Left lung (tissue), 10 donors: ENCODE data around the gene TMEM235. TPM values are rescaled to one million over a fixed set of nuclear protein-coding genes. Genes with fewer than 3 reads are reported as not detected.

Experiments
- ATAC-seq: fragments of 200-7000 bp; cut with Tn5 transposase; one replicate; pipeline ENCODE4 v1.9.1; 2020; ENCODE audit warnings: moderate library complexity
- DNase-seq, 4 donors: peaks; one replicate each; pipeline ENCODE4 v3.0.0-alpha.2; 2013 to 2020
- H3K27ac ChIP-seq, 2 donors: fragments of 200-600 bp; sonication (generic) in 1 of 2; one replicate each; pipeline versions ENCODE4 v1.5.0 to v1.8.0; 2020 to 2021
- H3K27me3 ChIP-seq, 2 donors: fragments of 200-600 bp; sonication (generic) in 1 of 2; one replicate each; pipeline versions ENCODE4 v1.5.0 to v1.8.0; 2020 to 2021
- H3K36me3 ChIP-seq, 2 donors: fragments of 200-600 bp; sonication (generic) in 1 of 2; one replicate each; pipeline versions ENCODE4 v1.5.0 to v1.8.0; 2020 to 2021
- H3K4me1 ChIP-seq, 2 donors: fragments of 200-600 bp; one replicate each; pipeline ENCODE4 v1.8.0; 2021
- H3K4me3 ChIP-seq, 2 donors: fragments of 200-600 bp; sonication (generic) in 1 of 2; one replicate each; pipeline versions ENCODE4 v1.5.0 to v1.8.0; 2020 to 2021; ENCODE audit warnings: mild to moderate bottlenecking in 1 of 2
- H3K9me3 ChIP-seq, 2 donors: fragments of 200-600 bp; sonication (generic) in 1 of 2; one replicate each; pipeline versions ENCODE4 v1.5.0 to v1.8.0; 2020 to 2021
- intact Hi-C, 2 donors: fragments of 100-400 bp; cut with DNase I; formaldehyde crosslinking; loops; one replicate each; pipeline versions ENCODE4 v1.11.2 to v1.14.2; 2022
- polyA plus RNA-seq, 6 donors: library from polyadenylated mRNA; unstranded; fragments of 120-200 nt; gene quantifications; one replicate each; pipeline ENCODE4 v1.2.1, GENCODE V29; 2013; ENCODE audit not compliant: insufficient read length in 6 of 6
- total RNA-seq, 2 donors: library from RNA; stranded (reverse); fragmentation: NEBNext Ultra II Directional; extraction: Animal tissue kit (Norgen Biotek cat#: 25700); gene quantifications; one replicate each; pipeline ENCODE4 v1.2.1, GENCODE V29; 2021
- TF ChIP-seq, protein P1 (sequence below), 2 donors: fragments of 200-600 bp; sonication (generic) in 1 of 2; IDR thresholded peaks; one replicate each; pipeline versions ENCODE4 v1.5.0 to v1.8.0; 2021; ENCODE audit warnings: antibody characterized with exemption in 2 of 2
- donor health status: DM: no; HTN: yes; CAD: no.
- donor health status: DM: no; HTN: no; CAD: no.

TMEM235 gene
- total and polyA plus RNA-seq, 8 donors = 0.11 to 0.35 (median 0.23) TPM; not detected in 4

- ATAC-seq (no peak), DNase-seq (no peak)
- peaks cover 0 to 2% of the 10 kb centered on the region in 2 donors for H3K27me3 ChIP-seq
- H3K27ac ChIP-seq = no peak overlapping the region
- intact Hi-C loops = no loop called here
- H3K9me3 ChIP-seq = no peaks in the 10 kb centered on the region
- peaks cover 21 to 83% of the 10 kb centered on the region in 2 donors for H3K4me1 ChIP-seq
- no peak overlapping the region for H3K4me3 ChIP-seq
- TF ChIP-seq, protein P1, sequence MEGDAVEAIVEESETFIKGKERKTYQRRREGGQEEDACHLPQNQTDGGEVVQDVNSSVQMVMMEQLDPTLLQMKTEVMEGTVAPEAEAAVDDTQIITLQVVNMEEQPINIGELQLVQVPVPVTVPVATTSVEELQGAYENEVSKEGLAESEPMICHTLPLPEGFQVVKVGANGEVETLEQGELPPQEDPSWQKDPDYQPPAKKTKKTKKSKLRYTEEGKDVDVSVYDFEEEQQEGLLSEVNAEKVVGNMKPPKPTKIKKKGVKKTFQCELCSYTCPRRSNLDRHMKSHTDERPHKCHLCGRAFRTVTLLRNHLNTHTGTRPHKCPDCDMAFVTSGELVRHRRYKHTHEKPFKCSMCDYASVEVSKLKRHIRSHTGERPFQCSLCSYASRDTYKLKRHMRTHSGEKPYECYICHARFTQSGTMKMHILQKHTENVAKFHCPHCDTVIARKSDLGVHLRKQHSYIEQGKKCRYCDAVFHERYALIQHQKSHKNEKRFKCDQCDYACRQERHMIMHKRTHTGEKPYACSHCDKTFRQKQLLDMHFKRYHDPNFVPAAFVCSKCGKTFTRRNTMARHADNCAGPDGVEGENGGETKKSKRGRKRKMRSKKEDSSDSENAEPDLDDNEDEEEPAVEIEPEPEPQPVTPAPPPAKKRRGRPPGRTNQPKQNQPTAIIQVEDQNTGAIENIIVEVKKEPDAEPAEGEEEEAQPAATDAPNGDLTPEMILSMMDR (IDR thresholded peaks at IDR 0.05) = no peak
- H3K36me3 ChIP-seq = no peaks in the 10 kb centered on the region
Measured at GRCh38 chr17:78266771-78267170, 35.3 kb downstream of the TMEM235 start.

DNA sequence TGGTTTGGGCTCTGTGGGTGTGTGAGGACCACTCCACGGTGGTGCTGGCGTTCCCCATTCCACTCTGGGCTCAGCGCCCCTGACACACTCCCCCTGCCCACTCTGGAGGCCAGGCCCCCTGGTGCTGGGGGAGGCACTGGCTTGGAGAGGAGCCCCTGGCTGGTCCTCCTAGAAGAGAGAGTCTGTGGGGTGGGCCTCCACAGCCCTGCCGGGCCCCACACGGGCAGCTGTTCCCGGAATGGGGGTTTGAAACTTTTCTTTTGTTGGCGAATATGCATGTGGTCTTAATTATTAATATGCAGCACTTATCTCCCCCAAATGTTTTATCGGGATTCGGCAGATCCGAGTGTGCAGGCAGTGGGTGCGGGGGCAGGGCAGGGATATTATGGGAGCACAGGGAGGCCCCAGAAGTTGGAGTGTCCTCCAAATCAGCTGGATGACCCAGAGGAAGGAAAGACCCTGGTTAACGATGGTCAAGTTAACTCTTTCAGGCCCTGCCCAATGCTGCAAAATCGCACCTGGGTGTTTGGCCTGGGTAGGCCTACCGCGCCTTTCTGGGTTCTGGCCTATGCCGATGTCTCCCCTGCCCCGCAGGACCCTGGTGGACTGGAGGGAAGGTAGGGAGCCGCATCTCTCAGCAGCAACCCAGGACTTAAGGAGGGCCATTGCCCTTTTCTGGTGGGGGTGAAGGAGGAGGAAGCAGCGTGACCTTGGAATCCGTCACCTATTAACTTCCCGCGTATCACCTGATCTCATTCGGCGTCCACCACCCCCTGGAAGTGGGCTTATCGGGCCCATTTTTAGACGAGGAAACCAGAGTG, 36.0 kb downstream of the TMEM235 start:
- Histone ChIP-seq H3K36me3 (no peaks in the 10 kb centered on the region), H3K27me3 (peaks cover 0 to 6% of the 10 kb centered on the region in 2 donors), H3K9me3 (no peaks in the 10 kb centered on the region), H3K27ac (no peak overlapping the region), H3K4me3 (no peak overlapping the region), H3K4me1 (peaks cover 21 to 83% of the 10 kb centered on the region in 2 donors)
- intact Hi-C loops = no loop called here
- TF ChIP-seq, protein P1 (IDR thresholded peaks at IDR 0.05) = no peak
- DNase-seq (no peak), ATAC-seq (no peak)

DNA sequence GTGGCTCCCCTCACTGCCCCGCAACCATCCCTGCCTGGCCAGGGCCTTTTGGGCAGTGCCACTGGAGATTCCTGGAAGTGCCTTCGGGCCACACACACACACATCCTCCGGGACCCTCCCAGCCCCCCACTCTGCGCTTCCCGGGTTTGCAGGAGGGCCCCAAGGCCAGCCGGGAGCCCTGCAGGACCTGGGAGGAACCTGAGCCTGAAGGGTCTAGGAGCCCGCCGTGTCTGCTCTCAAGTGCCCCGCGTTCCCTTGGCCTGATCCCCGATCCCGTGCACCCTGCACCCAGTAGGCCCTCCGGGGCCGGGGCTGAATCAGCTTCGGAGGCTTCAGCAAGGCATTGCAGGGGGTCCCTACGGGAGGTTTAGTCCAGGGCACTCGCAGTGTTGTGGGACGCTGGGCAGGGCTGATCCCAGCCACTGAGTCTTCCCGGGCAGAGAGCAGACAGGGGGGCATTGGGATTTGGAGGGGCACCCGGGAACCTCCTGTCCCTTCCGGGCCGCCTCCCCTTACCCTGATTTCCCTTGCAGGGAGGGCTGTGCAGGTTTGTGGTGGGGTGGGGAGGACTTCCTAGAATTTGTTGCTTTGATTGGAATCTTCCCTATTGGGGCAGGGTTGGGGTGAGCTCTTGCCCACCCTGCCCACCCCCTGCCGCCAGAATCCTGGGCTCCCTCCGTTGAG, 36.9 kb downstream of the TMEM235 start:
- peaks cover 0 to 6% of the 10 kb centered on the region in 2 donors for H3K27me3 ChIP-seq
- H3K36me3 ChIP-seq = no peaks in the 10 kb centered on the region
- ATAC-seq (no peak), DNase-seq (no peak)
- TF ChIP-seq, protein P1 (IDR thresholded peaks at IDR 0.05) = no peak
- no peak overlapping the region for H3K4me3 ChIP-seq
- intact Hi-C loops = no loop called here
- peaks cover 21 to 82% of the 10 kb centered on the region in 2 donors for H3K4me1 ChIP-seq
- no peaks in the 10 kb centered on the region for H3K9me3 ChIP-seq
- H3K27ac ChIP-seq = no peak overlapping the region

DNA sequence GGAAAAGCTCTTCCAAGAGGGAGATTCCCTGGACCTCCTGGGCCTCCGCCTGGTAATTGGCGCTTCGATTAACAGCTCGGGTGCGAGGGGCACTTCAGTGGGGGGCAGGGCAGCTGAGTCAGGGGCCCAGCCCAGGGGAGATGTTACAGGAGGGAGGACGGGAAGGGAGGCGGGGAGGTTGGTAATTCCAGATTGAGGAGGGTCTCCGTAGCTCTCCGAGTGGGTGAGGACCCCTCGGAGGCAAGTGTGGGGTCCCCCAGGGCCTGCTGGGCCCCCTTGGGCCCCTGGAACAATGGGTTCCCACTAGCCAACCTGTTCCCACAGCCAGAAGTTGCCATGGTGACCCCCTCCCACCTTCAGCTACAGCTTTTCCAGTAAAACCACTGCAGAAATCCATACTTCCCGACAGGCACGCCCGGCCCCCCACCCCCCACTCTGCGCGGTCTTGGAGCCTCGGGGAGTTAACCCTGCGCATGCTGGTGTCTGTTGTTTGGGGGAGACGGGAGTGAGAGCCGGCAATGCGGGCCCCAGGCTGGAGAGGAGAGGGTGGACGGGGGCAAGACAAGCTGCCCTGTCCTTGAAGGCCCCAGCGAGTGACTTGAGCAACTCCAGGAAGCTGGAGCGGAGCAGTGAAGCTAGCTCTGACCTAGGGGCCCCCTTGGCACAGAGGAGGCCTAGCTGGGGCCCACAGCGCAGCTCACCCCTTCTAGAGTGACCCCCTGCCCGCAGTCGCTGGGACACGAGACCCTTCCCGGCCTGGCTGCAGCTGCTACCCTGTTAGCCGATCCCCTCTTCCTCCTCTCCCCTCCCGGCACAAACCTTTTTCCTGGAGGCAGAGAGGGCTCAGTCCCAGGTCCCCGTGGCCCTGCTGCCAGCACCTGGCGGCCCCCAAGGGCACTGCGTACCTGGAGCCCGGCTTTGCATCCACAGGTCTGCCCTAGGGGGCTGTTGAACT, 37.8 kb downstream of the TMEM235 start:
- no peaks in the 10 kb centered on the region for H3K9me3 ChIP-seq
- DNase-seq = peak in 2 of 4 donors; percentile 30 to 55
- H3K4me3 ChIP-seq = no peak overlapping the region
- peaks cover 21 to 73% of the 10 kb centered on the region in 2 donors for H3K4me1 ChIP-seq
- peaks cover 0 to 6% of the 10 kb centered on the region in 2 donors for H3K27me3 ChIP-seq
- ATAC-seq = peak; percentile 5
- intact Hi-C loops = no loop called here
- no peaks in the 10 kb centered on the region for H3K36me3 ChIP-seq
- peak overlapping the region in 1 of 2 donors; percentile 33 for H3K27ac ChIP-seq
- TF ChIP-seq, protein P1 (IDR thresholded peaks at IDR 0.05) = no peak
